HepG2 (cell line): ENCODE results near the gene FKBP1A. TPM values are rescaled to one million over a fixed set of nuclear protein-coding genes. Genes with fewer than 3 reads are reported as not detected.

ENCODE experiments used
- AGO1 ChIP-seq: fragments of 200-400 bp; formaldehyde crosslinking; IDR thresholded peaks from 2 replicates; pipeline ENCODE4 v1.6.1; 2017; ENCODE audit warnings: mild to moderate bottlenecking, low read depth, low read length, moderate library complexity; ENCODE audit not compliant: poor library complexity, severe bottlenecking
- ATF5 ChIP-seq: sonication (generic); formaldehyde crosslinking; IDR thresholded peaks from 2 replicates; pipeline ENCODE4 v1.4.0; 2020; ENCODE audit warnings: mild to moderate bottlenecking, low read depth, missing genetic modification reagents
- CENPX ChIP-seq: sonication (generic); formaldehyde crosslinking; IDR thresholded peaks from 2 replicates; pipeline ENCODE4 v1.9.0; 2021; ENCODE audit warnings: mild to moderate bottlenecking, missing genetic modification reagents, moderate library complexity
- DRAP1 ChIP-seq: IDR thresholded peaks from 2 replicates; pipeline ENCODE4 v1.6.1; 2016; ENCODE audit warnings: missing genetic modification reagents, missing compliant biosample characterization
- GATA4 ChIP-seq: sonication (generic); IDR thresholded peaks from 2 replicates; pipeline ENCODE4 v1.6.1; 2016; ENCODE audit warnings: antibody characterized with exemption, low read depth, borderline replicate concordance
- HIVEP1 ChIP-seq: sonication (generic); formaldehyde crosslinking; IDR thresholded peaks from 2 replicates; pipeline ENCODE4 v1.4.0; 2020; ENCODE audit warnings: mild to moderate bottlenecking, missing genetic modification reagents
- MIER3 ChIP-seq: IDR thresholded peaks from 2 replicates; pipeline ENCODE4 v1.6.1; 2016; ENCODE audit warnings: missing compliant biosample characterization, borderline replicate concordance
- NCOA5 ChIP-seq: sonication (generic); formaldehyde crosslinking; IDR thresholded peaks from 2 replicates; pipeline ENCODE4 v1.4.0; 2020; ENCODE audit warnings: missing genetic modification reagents
- SKIL ChIP-seq: sonication (generic); formaldehyde crosslinking; IDR thresholded peaks from 2 replicates; pipeline ENCODE4 v1.8.0; 2022; ENCODE audit warnings: missing genetic modification reagents, mild to moderate bottlenecking, moderate library complexity, borderline replicate concordance
- ZNF296 ChIP-seq: sonication (generic); formaldehyde crosslinking; conservative IDR thresholded peaks from 2 replicates; pipeline ENCODE4 v1.5.0; 2020; ENCODE audit warnings: mild to moderate bottlenecking, missing genetic modification reagents
- ZNF468 ChIP-seq: sonication (generic); formaldehyde crosslinking; IDR thresholded peaks from 2 replicates; pipeline ENCODE4 v1.8.0; 2022; ENCODE audit warnings: mild to moderate bottlenecking, moderate library complexity, missing genetic modification reagents
- ZNF790 ChIP-seq: sonication (generic); formaldehyde crosslinking; IDR thresholded peaks from 2 replicates; pipeline ENCODE4 v1.8.0; 2022; ENCODE audit warnings: missing genetic modification reagents, mild to moderate bottlenecking, borderline replicate concordance
- polyA plus RNA-seq, 8 experiments: library from polyadenylated mRNA; depleted of rRNA in 3 of 8; stranded (reverse) in 7 of 8; unstranded in 1 of 8; fragments of >200 nt; fragmentation: Illumina TruSeq in 4 of 8; extraction: Trizol in 4 of 8; gene quantifications; 2 replicates each; pipeline versions ENCODE4 v1.2.1 to v1.2.3, GENCODE V29; 2011 to 2016; ENCODE audit warnings: low read depth in 4 of 8, missing spikeins in 1 of 8, mixed read lengths in 1 of 8; ENCODE audit not compliant: insufficient read depth in 1 of 8
- total RNA-seq, 5 experiments: library from RNA; depleted of rRNA; stranded (reverse); fragments of >200 nt; fragmentation: Illumina TruSeq; extraction: Trizol; gene quantifications; 2 replicates each; pipeline ENCODE4 v1.2.3, GENCODE V29; 2016; ENCODE audit warnings: low read depth in 1 of 5
- TF ChIP-seq, protein P1 (sequence below): sonication (generic); formaldehyde crosslinking; IDR thresholded peaks from 2 replicates; pipeline ENCODE4 v1.4.0; 2020; ENCODE audit warnings: mild to moderate bottlenecking, missing genetic modification reagents
- TF ChIP-seq, protein P2 (sequence below): IDR thresholded peaks from 2 replicates; pipeline ENCODE4 v1.6.1; 2018; ENCODE audit warnings: missing genetic modification reagents, mild to moderate bottlenecking, missing compliant biosample characterization

Gene FKBP1A
- total and polyA plus RNA-seq, 2 of the 13 experiments (the other 11 are each of a cell fraction or from before 2014, with no cell fraction given): 119 to 468 TPM

GRCh38 chr20:1327827-1328679 is 64.8 kb downstream of the FKBP1A start (continued):
- TF ChIP-seq, protein P1, sequence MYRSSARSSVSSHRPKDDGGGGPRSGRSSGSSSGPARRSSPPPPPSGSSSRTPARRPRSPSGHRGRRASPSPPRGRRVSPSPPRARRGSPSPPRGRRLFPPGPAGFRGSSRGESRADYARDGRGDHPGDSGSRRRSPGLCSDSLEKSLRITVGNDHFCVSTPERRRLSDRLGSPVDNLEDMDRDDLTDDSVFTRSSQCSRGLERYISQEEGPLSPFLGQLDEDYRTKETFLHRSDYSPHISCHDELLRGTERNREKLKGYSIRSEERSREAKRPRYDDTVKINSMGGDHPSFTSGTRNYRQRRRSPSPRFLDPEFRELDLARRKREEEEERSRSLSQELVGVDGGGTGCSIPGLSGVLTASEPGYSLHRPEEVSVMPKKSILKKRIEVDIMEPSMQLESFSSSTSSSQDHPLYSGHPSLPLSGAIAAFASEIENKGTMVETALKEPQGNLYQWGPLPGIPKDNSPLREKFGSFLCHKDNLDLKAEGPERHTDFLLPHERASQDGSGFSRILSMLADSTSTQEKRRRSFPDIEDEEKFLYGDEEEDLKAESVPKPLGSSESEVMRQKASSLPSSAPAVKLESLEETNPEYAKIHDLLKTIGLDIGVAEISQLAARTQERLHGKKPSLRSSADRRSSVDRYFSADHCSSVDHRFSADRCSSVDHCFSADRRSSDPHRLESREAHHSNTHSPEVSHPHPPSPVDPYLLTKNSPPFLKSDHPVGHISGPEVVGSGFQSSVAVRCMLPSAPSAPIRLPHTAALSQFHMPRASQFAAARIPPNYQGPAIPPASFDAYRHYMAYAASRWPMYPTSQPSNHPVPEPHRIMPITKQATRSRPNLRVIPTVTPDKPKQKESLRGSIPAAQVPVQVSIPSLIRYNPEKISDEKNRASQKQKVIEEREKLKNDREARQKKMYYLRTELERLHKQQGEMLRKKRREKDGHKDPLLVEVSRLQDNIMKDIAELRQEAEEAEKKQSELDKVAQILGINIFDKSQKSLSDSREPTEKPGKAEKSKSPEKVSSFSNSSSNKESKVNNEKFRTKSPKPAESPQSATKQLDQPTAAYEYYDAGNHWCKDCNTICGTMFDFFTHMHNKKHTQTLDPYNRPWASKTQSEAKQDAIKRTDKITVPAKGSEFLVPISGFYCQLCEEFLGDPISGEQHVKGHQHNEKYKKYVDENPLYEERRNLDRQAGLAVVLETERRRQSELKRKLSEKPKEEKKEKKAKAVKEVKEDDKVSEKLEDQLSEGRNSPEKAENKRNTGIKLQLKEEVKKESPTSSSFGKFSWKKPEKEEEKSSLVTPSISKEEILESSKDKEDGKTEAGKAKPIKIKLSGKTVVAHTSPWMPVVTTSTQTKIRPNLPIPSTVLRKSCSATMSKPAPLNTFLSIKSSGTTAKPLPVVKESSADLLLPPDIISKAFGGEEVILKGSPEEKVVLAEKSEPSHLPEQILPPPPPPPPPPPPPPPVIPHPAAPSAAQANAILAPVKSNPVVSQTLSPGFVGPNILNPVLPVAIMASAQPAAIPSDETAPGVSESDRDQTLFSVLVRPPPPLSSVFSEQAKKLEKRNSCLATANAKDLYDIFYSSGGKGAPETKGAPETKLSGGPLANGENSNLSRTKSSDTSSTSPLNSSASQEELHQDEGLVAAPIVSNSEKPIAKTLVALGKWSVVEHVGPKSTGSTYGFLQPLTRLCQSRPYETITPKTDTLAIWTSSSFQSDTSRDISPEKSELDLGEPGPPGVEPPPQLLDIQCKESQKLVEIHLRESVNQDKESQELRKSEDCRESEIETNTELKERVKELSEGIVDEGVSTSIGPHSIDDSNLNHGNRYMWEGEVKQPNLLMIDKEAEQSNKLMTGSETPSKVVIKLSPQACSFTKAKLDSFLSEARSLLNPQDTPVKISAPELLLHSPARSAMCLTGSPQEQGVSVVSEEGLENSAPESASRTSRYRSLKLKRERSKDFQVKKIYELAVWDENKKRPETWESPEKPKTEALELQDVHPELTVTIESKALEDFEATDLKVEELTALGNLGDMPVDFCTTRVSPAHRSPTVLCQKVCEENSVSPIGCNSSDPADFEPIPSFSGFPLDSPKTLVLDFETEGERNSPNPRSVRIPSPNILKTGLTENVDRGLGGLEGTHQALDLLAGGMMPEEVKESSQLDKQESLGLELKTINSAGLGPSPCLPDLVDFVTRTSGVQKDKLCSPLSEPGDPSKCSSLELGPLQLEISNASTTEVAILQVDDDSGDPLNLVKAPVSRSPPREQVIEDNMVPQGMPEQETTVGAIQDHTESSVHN (CRISPR knock-in tag): peak; percentile 92
- TF ChIP-seq HIVEP1 (CRISPR knock-in tag) (peak; percentile 25; the same call in 1 of the 2 replicates), ZNF296 (CRISPR knock-in tag) (no peak), DRAP1 (CRISPR knock-in tag) (no peak), NCOA5 (CRISPR knock-in tag) (no peak), ZNF790 (CRISPR knock-in tag) (no peak), CENPX (CRISPR knock-in tag) (no peak), AGO1 (no peak), ZNF468 (no peak), GATA4 (no peak), MIER3 (no peak; the same call in 1 of the 2 replicates), SKIL (CRISPR knock-in tag) (no peak), ATF5 (no peak; the same call in 1 of the 2 replicates)
- TF ChIP-seq, protein P2, sequence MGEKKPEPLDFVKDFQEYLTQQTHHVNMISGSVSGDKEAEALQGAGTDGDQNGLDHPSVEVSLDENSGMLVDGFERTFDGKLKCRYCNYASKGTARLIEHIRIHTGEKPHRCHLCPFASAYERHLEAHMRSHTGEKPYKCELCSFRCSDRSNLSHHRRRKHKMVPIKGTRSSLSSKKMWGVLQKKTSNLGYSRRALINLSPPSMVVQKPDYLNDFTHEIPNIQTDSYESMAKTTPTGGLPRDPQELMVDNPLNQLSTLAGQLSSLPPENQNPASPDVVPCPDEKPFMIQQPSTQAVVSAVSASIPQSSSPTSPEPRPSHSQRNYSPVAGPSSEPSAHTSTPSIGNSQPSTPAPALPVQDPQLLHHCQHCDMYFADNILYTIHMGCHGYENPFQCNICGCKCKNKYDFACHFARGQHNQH: peak; percentile 76; the same call in 1 of the 2 replicates
